HG03457 (cell line): ENCODE results near the gene HECTD3.

Source experiments
- ATAC-seq: cut with Tn5 transposase; IDR thresholded peaks from one replicate; pipeline ENCODE4 v1.9.1; 2021; ENCODE audit warnings: moderate number of reproducible peaks; ENCODE audit not compliant: unreplicated experiment

Gene HECTD3

GRCh38 chr1:45010855-45011811, at the start of gene HECTD3:
TSS of gene HECTD3 (minus strand) at chr1:45011324. CDS start at chr1:45011257, 67 bp downstream.
- ATAC-seq, result peak; percentile 33

- ATAC-seq, result no peak
These were observed 48.7 kb upstream of the HECTD3 start for GRCh38 chr1:45059829-45060228.

DNA sequence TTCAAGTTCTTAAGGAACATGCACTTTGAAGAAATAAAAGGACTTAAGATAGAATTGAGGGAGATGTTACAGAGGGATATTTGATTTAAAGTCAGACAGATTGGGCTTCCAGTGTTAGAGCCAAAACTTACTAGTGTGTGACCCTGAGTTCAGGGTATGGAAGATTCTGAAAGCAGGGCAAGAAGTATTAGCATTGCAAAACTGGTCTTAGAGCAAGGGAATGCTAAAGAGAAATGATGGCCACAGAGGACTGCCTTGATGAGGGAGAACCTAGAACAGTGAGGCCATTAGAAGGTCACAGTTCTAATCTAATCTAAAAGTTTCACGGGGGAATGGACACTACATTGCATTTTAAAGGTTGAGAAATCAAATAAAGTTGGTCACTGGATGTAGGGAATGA, 46.4 kb upstream of the HECTD3 start:
- no peak for ATAC-seq

GRCh38 chr1:45051005-45051772, 40.1 kb upstream of the HECTD3 start:
- no peak for ATAC-seq

GRCh38 chr1:45047032-45047431, 35.9 kb upstream of the HECTD3 start:
- ATAC-seq, result no peak

- ATAC-seq, result no peak
These were observed 33.8 kb upstream of the HECTD3 start for GRCh38 chr1:45044916-45045315.

DNA sequence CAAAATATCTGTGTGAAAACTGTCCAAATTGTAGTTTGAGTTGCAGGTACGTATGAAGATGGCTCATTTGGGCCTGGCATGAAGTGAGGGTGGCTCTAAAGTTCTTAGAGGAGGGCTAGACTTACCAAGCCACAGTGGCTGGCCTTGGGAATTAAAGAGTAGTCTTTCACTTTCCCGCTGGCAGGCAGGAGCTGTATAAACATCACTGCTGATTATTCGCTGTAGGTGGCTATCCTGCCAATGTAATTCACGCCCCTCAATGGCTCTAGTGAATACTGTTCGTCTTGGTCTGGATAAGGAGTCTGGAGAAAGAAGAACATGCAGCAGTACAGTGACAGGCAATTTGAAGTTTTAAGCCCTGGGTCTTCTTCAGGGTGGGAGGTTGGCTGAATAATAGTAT, 32.0 kb upstream of the HECTD3 start:
- ATAC-seq, result no peak

DNA sequence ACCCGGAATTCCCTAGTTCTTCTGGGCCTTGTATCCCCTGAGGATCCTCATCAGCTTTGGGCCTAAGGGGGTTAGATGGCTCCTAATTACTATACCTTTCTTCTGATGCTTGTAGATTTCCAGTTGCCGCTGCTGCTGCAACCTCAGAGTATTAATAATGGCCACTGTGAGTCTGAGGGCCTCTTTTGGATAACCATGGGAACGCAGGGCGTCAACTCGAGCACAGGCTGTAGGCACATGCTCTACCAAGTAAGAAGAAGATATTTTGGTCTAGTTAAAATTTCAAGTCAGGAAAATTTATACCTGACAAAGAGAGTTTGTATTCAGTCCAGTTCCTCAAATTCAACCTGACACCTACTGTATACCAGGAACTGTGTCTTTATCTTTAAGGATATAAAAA, 29.2 kb upstream of the HECTD3 start:
- no peak for ATAC-seq

- no peak for ATAC-seq
These were observed 27.7 kb upstream of the HECTD3 start for GRCh38 chr1:45038661-45039364.

- ATAC-seq, result no peak
These were observed 27.1 kb upstream of the HECTD3 start for GRCh38 chr1:45038240-45038639.

DNA sequence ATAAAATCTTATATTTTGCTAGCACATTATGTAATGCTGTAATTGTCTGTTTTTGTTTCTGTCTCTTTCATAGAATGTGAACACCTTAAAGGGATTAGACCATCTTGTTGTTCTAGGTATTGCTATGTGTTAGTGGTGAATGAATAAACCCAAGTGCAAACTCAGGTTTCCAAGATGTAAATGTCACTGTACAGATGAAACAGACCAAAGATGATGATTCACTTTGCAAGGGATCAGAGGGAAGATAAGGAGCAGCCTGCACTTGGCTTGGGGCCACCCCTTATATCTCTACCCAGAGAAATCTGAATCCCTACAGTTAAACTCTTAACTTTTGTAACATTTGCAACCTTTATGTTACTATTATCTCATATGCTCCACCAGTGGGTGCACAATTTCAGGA, 26.3 kb upstream of the HECTD3 start:
- no peak for ATAC-seq

DNA sequence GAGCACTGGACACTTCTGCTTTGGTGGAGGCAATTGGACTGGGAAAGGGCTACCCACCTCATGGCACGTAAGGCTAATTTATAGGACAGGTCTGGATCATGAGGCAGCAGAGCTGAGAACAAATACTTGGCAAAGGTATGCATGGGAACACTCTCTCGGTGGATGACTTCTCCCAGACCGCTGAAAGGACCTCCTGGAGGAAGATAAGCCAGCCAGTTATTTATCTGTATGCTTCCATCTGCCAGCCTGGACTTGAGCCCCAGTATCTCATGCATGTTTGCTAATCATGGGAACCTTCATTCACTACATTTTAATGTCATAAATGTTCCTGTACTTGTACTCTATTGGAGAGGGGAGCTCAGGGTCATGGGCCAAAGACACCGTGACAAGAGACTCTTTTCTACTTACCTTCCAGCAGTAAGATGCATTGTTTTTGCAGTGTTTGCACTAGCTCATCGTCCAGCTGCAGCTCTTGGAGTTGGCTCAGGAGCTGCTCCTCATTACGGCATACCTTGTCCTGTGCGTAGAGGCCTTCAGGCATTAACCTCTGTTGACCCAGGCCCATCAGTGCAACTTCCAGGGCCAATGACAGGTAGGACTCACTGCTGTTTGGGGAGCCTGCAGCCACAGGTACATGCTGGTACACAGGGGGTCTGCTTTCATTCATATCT, 24.6 kb upstream of the HECTD3 start:
- no peak for ATAC-seq

DNA sequence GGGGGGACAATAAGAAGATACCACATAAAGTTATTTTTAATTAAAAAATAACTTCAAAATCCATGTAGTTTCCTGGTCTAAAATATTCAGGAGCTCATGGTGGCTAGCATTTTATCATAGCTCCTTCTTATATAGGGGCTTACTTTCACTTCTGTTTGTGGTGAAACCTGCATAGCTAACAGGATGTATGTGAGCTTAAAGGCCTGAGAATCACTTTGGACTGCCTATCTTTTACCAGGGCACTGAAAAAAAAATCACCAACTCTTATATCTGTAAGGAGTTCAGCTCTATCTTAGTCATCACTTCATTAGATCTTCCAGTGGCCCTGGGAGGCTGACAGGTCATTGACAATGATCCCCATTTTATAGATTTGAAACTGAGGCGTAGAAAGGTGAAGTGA, 22.2 kb upstream of the HECTD3 start:
- ATAC-seq, result no peak

- ATAC-seq, result no peak
These were observed 21.7 kb upstream of the HECTD3 start for GRCh38 chr1:45032837-45033236.

DNA sequence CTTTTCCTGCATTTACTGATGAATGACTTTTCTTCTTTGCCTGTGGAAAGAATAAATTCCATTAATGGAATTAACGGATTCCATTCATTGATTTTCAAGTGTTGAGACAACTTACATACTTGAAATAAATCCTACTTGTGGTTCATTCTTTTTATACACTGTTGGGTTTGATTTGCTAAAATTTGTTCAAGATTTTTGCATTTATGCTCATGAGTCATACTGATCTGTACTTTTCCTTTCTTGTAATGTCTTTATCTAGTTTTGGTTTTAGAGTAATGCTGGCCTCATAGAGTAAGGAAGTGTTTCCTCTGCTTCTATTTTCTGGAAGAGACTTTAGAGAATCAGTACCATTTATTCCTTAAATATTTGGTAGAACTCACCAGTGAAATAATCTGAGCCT, 15.3 kb upstream of the HECTD3 start:
- ATAC-seq, result no peak

GRCh38 chr1:45023663-45024062, 12.5 kb upstream of the HECTD3 start:
- no peak for ATAC-seq

DNA sequence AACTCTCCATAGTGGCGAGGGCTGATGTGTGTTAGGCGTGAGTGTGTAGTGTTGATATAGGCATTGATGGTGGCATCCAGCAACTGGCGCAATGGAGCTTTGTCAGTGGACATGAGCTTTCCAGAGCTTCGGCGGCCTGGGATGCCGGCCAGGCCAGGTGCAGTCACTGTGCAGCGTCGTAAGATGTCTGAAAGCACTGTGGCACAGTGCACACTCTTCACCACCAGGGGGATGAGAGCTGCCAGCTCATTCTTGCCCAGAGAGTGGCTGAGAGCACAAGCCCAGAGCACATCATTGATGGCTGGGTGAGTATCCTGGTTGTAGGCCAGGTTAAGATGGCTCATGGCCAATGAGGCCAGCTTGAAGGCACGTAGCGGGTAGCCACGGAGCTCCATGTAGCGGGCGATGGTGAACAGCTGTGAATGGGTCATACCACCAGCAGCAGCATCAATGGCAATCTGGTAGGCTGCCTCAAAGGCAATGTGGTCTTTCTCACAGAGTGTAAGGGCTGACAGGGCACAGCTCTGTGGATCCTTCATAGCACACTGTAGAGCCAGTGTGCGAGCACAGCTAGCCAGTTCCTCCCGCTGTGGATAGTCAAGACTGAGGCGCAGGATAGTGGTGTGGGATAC, 7.6 kb upstream of the HECTD3 start:
- no peak for ATAC-seq

- ATAC-seq, result no peak
These were observed 5.6 kb upstream of the HECTD3 start for GRCh38 chr1:45016767-45017166.

GRCh38 chr1:45016090-45016697, 5.1 kb upstream of the HECTD3 start:
- ATAC-seq, result no peak

GRCh38 chr1:45015683-45016082, 4.6 kb upstream of the HECTD3 start:
- ATAC-seq, result no peak
